Natural killer cell (primary cell): ENCODE results near the gene KCNK2. TPM values are rescaled to one million over a fixed set of nuclear protein-coding genes. Genes with fewer than 3 reads are reported as not detected.

Experiments
- ATAC-seq, 3 donors: fragments of 150-1000 bp in 2 of 3; fragments of 200-7000 bp in 1 of 3; cut with Tn5 transposase; 1 replicate in 1 of 3; 2 replicates in 2 of 3; pipeline ENCODE4 v1.10.0; 2021; ENCODE audit warnings: mild to moderate bottlenecking in 2 of 3, moderate library complexity in 2 of 3
- DNase-seq, 2 donors: peaks; one replicate each; pipeline versions ENCODE4 v3.0.0 to v3.0.0-alpha.2; 2013 to 2021; ENCODE audit warnings: mixed read lengths in 1 of 2
- H3K27ac ChIP-seq: one replicate; pipeline ENCODE4 v1.5.1; 2013; ENCODE audit warnings: mild to moderate bottlenecking, low read length
- H3K27me3 ChIP-seq: one replicate; pipeline ENCODE4 v1.6.1; 2013; ENCODE audit warnings: low read length; ENCODE audit not compliant: control insufficient read depth, insufficient read depth
- H3K36me3 ChIP-seq: one replicate; pipeline ENCODE4 v1.6.1; 2013; ENCODE audit warnings: low read length; ENCODE audit not compliant: control insufficient read depth, insufficient read depth
- H3K4me1 ChIP-seq: one replicate; pipeline ENCODE4 v1.6.1; 2013; ENCODE audit warnings: low read length; ENCODE audit not compliant: control insufficient read depth, insufficient read depth
- H3K4me3 ChIP-seq: one replicate; pipeline ENCODE4 v1.5.1; 2013; ENCODE audit warnings: low read length
- H3K9me3 ChIP-seq: one replicate; pipeline ENCODE4 v1.6.1; 2013; ENCODE audit warnings: low read length; ENCODE audit not compliant: control insufficient read depth, insufficient read depth
- H3K27ac Mint-ChIP-seq, 2 donors: one replicate each; pipeline ENCODE4 v1.8.0; 2022; ENCODE audit warnings: mild to moderate bottlenecking in 2 of 2, mixed read lengths in 2 of 2, moderate library complexity in 1 of 2
- H3K27me3 Mint-ChIP-seq, 2 donors: one replicate each; pipeline ENCODE4 v1.8.0; 2022; ENCODE audit warnings: low read depth in 2 of 2, mixed read lengths in 2 of 2
- H3K36me3 Mint-ChIP-seq: one replicate; pipeline ENCODE4 v1.8.0; 2022; ENCODE audit warnings: mixed read lengths
- H3K4me1 Mint-ChIP-seq, 2 donors: one replicate each; pipeline ENCODE4 v1.8.0; 2022; ENCODE audit warnings: mixed read lengths in 2 of 2
- H3K4me3 Mint-ChIP-seq: one replicate; pipeline ENCODE4 v1.8.0; 2022; ENCODE audit warnings: mild to moderate bottlenecking, moderate library complexity, mixed read lengths
- H3K9me3 Mint-ChIP-seq, 2 donors: one replicate each; pipeline ENCODE4 v1.8.0; 2022; ENCODE audit warnings: mixed read lengths in 2 of 2
- WGBS: methylation state at CpG from one replicate; pipeline ENCODE4 v1.1.7; 2013; ENCODE audit warnings: missing lambda C conversion rate; ENCODE audit not compliant: insufficient coverage; 5-methylcytosine and 5-hydroxymethylcytosine counted together
- intact Hi-C: fragments of 100-400 bp; cut with micrococcal nuclease; formaldehyde crosslinking; loops from one replicate; pipeline ENCODE4 v1.14.2; 2022
- total RNA-seq, 4 donors: library from RNA; stranded (reverse); fragments of 120-200 nt in 1 of 4; gene quantifications; one replicate each; pipeline versions ENCODE4 v1.2.3 to v1.2.4, GENCODE V29; 2013 to 2022
- TF ChIP-seq, protein P1 (sequence below): fragments of 200-600 bp; IDR thresholded peaks from one replicate; pipeline ENCODE4 v1.8.0; 2022; ENCODE audit warnings: antibody characterized with exemption

KCNK2 gene
- total RNA-seq, 3 donors from 2014 or later (not counting 1 experiment from before 2014, with no cell fraction given) = not detected

DNA sequence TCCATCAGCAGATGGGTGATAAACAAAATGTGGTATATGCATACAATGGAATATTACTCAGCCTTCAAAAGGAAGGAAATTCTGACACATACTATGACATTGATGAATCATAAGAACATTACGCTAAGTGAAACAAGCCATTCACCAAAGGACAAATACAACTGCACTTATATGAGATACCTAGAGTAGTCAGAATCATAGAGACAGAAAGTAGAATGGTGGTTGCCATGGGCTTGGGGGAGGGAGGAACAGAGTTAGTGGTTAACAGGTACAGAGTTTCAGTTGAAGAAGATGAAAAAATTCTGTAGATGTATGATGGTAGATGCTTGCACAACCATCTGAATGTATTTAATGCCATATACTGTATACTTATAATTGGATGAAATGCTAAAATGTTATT lies 39.1 kb upstream of the KCNK2 start:
- TF ChIP-seq, protein P1, sequence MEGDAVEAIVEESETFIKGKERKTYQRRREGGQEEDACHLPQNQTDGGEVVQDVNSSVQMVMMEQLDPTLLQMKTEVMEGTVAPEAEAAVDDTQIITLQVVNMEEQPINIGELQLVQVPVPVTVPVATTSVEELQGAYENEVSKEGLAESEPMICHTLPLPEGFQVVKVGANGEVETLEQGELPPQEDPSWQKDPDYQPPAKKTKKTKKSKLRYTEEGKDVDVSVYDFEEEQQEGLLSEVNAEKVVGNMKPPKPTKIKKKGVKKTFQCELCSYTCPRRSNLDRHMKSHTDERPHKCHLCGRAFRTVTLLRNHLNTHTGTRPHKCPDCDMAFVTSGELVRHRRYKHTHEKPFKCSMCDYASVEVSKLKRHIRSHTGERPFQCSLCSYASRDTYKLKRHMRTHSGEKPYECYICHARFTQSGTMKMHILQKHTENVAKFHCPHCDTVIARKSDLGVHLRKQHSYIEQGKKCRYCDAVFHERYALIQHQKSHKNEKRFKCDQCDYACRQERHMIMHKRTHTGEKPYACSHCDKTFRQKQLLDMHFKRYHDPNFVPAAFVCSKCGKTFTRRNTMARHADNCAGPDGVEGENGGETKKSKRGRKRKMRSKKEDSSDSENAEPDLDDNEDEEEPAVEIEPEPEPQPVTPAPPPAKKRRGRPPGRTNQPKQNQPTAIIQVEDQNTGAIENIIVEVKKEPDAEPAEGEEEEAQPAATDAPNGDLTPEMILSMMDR = no peak
- H3K4me3 ChIP-seq = no peak overlapping the region
- no peaks in the 10 kb centered on the region for H3K36me3 ChIP-seq
- intact Hi-C loops = no loop called here
- no peaks in the 10 kb centered on the region for H3K27me3 ChIP-seq
- Mint-ChIP-seq H3K9me3 (peaks cover 6 to 13% of the 10 kb centered on the region in 2 donors), H3K27ac (no peak overlapping the region), H3K4me1 (no peaks in the 10 kb centered on the region), H3K4me3 (no peak overlapping the region), H3K27me3 (no peaks in the 10 kb centered on the region), H3K36me3 (no peaks in the 10 kb centered on the region)
- ATAC-seq (no peak), DNase-seq (no peak)
- no peaks in the 10 kb centered on the region for H3K4me1 ChIP-seq
- peaks cover 2% of the 10 kb centered on the region for H3K9me3 ChIP-seq
- WGBS = no CpG with 5 or more reads among the region's 1 CpG
- no peak overlapping the region for H3K27ac ChIP-seq

DNA sequence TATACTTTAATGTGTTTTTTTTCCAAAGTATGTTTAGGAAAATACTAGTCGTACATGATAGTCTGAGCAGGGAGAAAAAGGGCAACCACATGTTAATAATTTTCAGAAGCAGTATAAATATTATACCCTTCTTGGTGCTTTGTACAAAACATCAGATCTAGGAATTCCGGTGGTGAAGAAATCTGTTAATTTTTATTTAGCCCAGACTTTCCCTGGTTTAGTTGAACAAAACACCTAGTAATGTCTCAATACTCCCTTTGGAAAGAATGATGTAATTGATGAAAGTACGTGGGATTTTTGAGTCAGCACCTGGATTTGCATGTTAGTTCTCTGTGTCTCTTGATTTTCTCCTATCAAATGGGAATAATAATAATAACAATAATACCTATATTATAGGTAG lies 38.4 kb upstream of the KCNK2 start:
- H3K9me3 Mint-ChIP-seq = peaks cover 6 to 13% of the 10 kb centered on the region in 2 donors
- Histone ChIP-seq H3K9me3 (peaks cover 2% of the 10 kb centered on the region), H3K36me3 (no peaks in the 10 kb centered on the region), H3K4me3 (no peak overlapping the region), H3K27me3 (no peaks in the 10 kb centered on the region), H3K27ac (no peak overlapping the region), H3K4me1 (no peaks in the 10 kb centered on the region)
- intact Hi-C loops = no loop called here
- TF ChIP-seq, protein P1 = no peak
- H3K27me3 Mint-ChIP-seq = no peaks in the 10 kb centered on the region
- no peak overlapping the region for H3K27ac Mint-ChIP-seq
- WGBS = 83% methylated on average over 1 of the region's 3 CpGs
- H3K4me1 Mint-ChIP-seq = no peaks in the 10 kb centered on the region
- ATAC-seq (no peak), DNase-seq (no peak)
- H3K4me3 Mint-ChIP-seq = no peak overlapping the region
- no peaks in the 10 kb centered on the region for H3K36me3 Mint-ChIP-seq

DNA sequence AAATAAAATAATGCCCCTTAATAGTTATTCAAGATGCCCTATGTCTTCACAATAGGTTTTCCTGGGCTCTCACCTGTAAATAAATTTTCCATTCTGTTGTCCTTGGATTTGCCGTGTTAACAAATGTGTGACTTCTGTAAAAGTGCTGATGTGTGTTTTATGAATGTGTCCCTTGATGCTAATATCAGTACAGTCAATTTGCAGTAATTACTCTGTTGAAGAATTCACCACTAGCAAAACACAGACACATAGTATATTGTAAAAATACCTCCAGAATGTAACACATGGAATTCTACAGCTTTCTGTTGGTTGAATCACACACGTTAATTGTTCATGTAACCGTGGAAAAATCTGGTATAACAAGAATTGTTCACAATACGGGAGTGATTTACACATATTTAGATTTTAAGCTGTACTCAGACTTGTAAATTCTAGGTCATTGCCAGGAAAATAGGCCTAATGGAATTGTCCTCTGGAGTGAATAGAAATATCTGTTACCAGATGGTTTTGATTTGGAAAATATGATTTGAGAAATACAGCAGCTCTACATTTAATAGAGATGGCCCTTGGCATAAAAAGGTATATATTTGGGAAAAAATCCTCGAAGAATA lies 36.7 kb upstream of the KCNK2 start:
- Histone ChIP-seq H3K36me3 (no peaks in the 10 kb centered on the region), H3K4me1 (no peaks in the 10 kb centered on the region), H3K4me3 (no peak overlapping the region), H3K9me3 (peaks cover 2% of the 10 kb centered on the region), H3K27me3 (no peaks in the 10 kb centered on the region), H3K27ac (no peak overlapping the region)
- ATAC-seq (no peak), DNase-seq (no peak)
- TF ChIP-seq, protein P1 = no peak
- Mint-ChIP-seq H3K4me3 (no peak overlapping the region), H3K27me3 (no peaks in the 10 kb centered on the region), H3K4me1 (no peaks in the 10 kb centered on the region), H3K36me3 (peaks cover 6% of the 10 kb centered on the region), H3K27ac (no peak overlapping the region), H3K9me3 (peaks cover 10 to 13% of the 10 kb centered on the region in 2 donors)
- intact Hi-C loops = no loop called here
- 82% methylated on average over 4 of the region's 5 CpGs for WGBS
